Hepatocyte (in vitro differentiated cells): ENCODE results near the gene ZNF710. TPM values are rescaled to one million over a fixed set of nuclear protein-coding genes. Genes with fewer than 3 reads are reported as not detected.

Source experiments
- DNase-seq: peaks from one replicate; pipeline ENCODE4 v3.0.0-alpha.2; 2016; ENCODE audit warnings: low spot score
- H2AFZ ChIP-seq: fragments of 200-600 bp; sonication (generic); 2 replicates; pipeline ENCODE4 v1.6.0; 2016; ENCODE audit warnings: antibody characterized with exemption, mild to moderate bottlenecking
- H3K27ac ChIP-seq: fragments of 200-600 bp; sonication (generic); 2 replicates; pipeline ENCODE4 v1.5.1; 2016; ENCODE audit warnings: mild to moderate bottlenecking
- H3K27me3 ChIP-seq: fragments of 200-600 bp; sonication (generic); 2 replicates; pipeline ENCODE4 v1.6.1; 2016
- H3K36me3 ChIP-seq: fragments of 200-600 bp; sonication (generic); replicated peaks from 2 replicates; pipeline ENCODE4 v1.5.1; 2016; ENCODE audit warnings: low read depth; ENCODE audit not compliant: insufficient read depth
- H3K4me1 ChIP-seq: fragments of 200-600 bp; sonication (generic); 2 replicates; pipeline ENCODE4 v1.5.1; 2016; ENCODE audit warnings: mild to moderate bottlenecking, moderate library complexity; ENCODE audit not compliant: insufficient read depth
- H3K4me2 ChIP-seq: fragments of 200-600 bp; sonication (generic); 2 replicates; pipeline ENCODE4 v1.6.0; 2016
- H3K4me3 ChIP-seq: fragments of 200-600 bp; sonication (generic); 2 replicates; pipeline ENCODE4 v1.5.1; 2016; ENCODE audit warnings: mild to moderate bottlenecking
- H3K79me2 ChIP-seq: fragments of 200-600 bp; sonication (generic); 2 replicates; pipeline ENCODE4 v1.6.0; 2017; ENCODE audit warnings: mild to moderate bottlenecking
- H3K9me2 ChIP-seq: fragments of 200-600 bp; sonication (generic); replicated peaks from 2 replicates; pipeline ENCODE4 v1.6.0; 2017; ENCODE audit warnings: mild to moderate bottlenecking; ENCODE audit not compliant: insufficient read depth
- H3K9me3 ChIP-seq: fragments of 200-600 bp; sonication (generic); 2 replicates; pipeline ENCODE4 v1.5.1; 2016; ENCODE audit warnings: low read depth, mild to moderate bottlenecking
- H4K20me1 ChIP-seq: fragments of 200-600 bp; sonication (generic); 2 replicates; pipeline ENCODE4 v1.6.0; 2016; ENCODE audit warnings: mild to moderate bottlenecking; ENCODE audit not compliant: insufficient read depth, poor library complexity, severe bottlenecking
- CTCF ChIP-seq: fragments of 200-600 bp; sonication (generic); IDR thresholded peaks from 2 replicates; pipeline ENCODE4 v1.5.1; 2016; ENCODE audit warnings: antibody characterized with exemption, mild to moderate bottlenecking; ENCODE audit not compliant: poor library complexity
- EZH2 ChIP-seq: fragments of 200-600 bp; sonication (generic); IDR thresholded peaks from 2 replicates; pipeline ENCODE4 v1.6.1; 2016; ENCODE audit warnings: antibody characterized with exemption, mild to moderate bottlenecking, borderline replicate concordance
- EZH2phosphoT487 ChIP-seq: fragments of 200-600 bp; sonication (generic); IDR thresholded peaks from one replicate; pipeline ENCODE4 v1.6.1; 2018; ENCODE audit warnings: antibody characterized with exemption, mild to moderate bottlenecking, low read depth, moderate library complexity; ENCODE audit not compliant: unreplicated experiment, severe bottlenecking
- WGBS: methylation state at CpG from one replicate; pipeline ENCODE4 v1.1.6; 2016; ENCODE audit warnings: low lambda C conversion rate; ENCODE audit errors: missing lambda C conversion rate; 5-methylcytosine and 5-hydroxymethylcytosine counted together
- polyA plus RNA-seq: library from polyadenylated mRNA; unstranded; fragments of >200 nt; fragmentation: Nextera tagmentation; extraction: Ambion mirVana; gene quantifications from 2 replicates; pipeline ENCODE4 v1.2.1, GENCODE V29; 2016
- total RNA-seq: library from RNA; depleted of rRNA; stranded (reverse); fragments of >200 nt; gene quantifications from 2 replicates; pipeline ENCODE4 v1.2.3, GENCODE V29; 2014

The ZNF710 gene
- total and polyA plus RNA-seq, 2 experiments from 2014 or later = 14.5 to 17.2 TPM

GRCh38 chr15:89985111-89985510 lies 16.0 kb upstream of the ZNF710 start:
- no peaks in the 10 kb centered on the region for H3K27me3 ChIP-seq
- DNase-seq = no peak
- TF ChIP-seq EZH2 (no peak), CTCF (no peak), EZH2phosphoT487 (no peak)
- no peaks in the 10 kb centered on the region for H3K9me2 ChIP-seq
- no peak overlapping the region for H3K4me3 ChIP-seq
- H3K9me3 ChIP-seq = no peaks in the 10 kb centered on the region
- no peak overlapping the region for H2AFZ ChIP-seq
- no peaks in the 10 kb centered on the region for H3K4me1 ChIP-seq
- no peak overlapping the region for H3K4me2 ChIP-seq
- 89% methylated on average over 3 of the region's 3 CpGs for WGBS
- H3K36me3 ChIP-seq = no peaks in the 10 kb centered on the region
- no peaks in the 10 kb centered on the region for H4K20me1 ChIP-seq
- H3K79me2 ChIP-seq = no peaks in the 10 kb centered on the region
- no peak overlapping the region for H3K27ac ChIP-seq

- 82% methylated on average over 4 of the region's 4 CpGs for WGBS
- Histone ChIP-seq H3K27me3 (no peaks in the 10 kb centered on the region), H2AFZ (no peak overlapping the region), H3K4me2 (no peak overlapping the region), H3K9me2 (no peaks in the 10 kb centered on the region), H3K4me3 (no peak overlapping the region), H3K79me2 (no peaks in the 10 kb centered on the region), H3K27ac (no peak overlapping the region), H3K9me3 (no peaks in the 10 kb centered on the region), H3K36me3 (no peaks in the 10 kb centered on the region), H3K4me1 (no peaks in the 10 kb centered on the region), H4K20me1 (no peaks in the 10 kb centered on the region)
- no peak for TF ChIP-seq EZH2phosphoT487
- TF ChIP-seq EZH2 = no peak
- TF ChIP-seq CTCF = no peak
- DNase-seq = no peak
Observed at GRCh38 chr15:89991312-89991711, 9.8 kb upstream of the ZNF710 start.

GRCh38 chr15:89993349-89993748 lies 7.8 kb upstream of the ZNF710 start:
- H3K27ac ChIP-seq = no peak overlapping the region
- TF ChIP-seq EZH2phosphoT487 (no peak), EZH2 (no peak), CTCF (no peak)
- H3K4me1 ChIP-seq = peaks cover 7% of the 10 kb centered on the region
- no peak overlapping the region for H3K4me2 ChIP-seq
- H2AFZ ChIP-seq = no peak overlapping the region
- WGBS = 74% methylated on average over 1 of the region's 1 CpG
- no peaks in the 10 kb centered on the region for H3K27me3 ChIP-seq
- H3K4me3 ChIP-seq = no peak overlapping the region
- H4K20me1 ChIP-seq = no peaks in the 10 kb centered on the region
- H3K36me3 ChIP-seq = no peaks in the 10 kb centered on the region
- no peaks in the 10 kb centered on the region for H3K9me3 ChIP-seq
- no peaks in the 10 kb centered on the region for H3K79me2 ChIP-seq
- H3K9me2 ChIP-seq = no peaks in the 10 kb centered on the region
- no peak for DNase-seq

- Histone ChIP-seq H3K4me2 (no peak overlapping the region), H3K36me3 (no peaks in the 10 kb centered on the region), H3K4me1 (peaks cover 23% of the 10 kb centered on the region), H4K20me1 (no peaks in the 10 kb centered on the region), H2AFZ (no peak overlapping the region), H3K9me2 (no peaks in the 10 kb centered on the region), H3K79me2 (peaks cover 2% of the 10 kb centered on the region), H3K27ac (peak overlapping the region; percentile 96), H3K4me3 (no peak overlapping the region), H3K27me3 (no peaks in the 10 kb centered on the region), H3K9me3 (no peaks in the 10 kb centered on the region)
- TF ChIP-seq EZH2 = no peak
- no peak for TF ChIP-seq CTCF
- TF ChIP-seq EZH2phosphoT487 = no peak
- DNase-seq = no peak
- WGBS = 89% methylated on average over 4 of the region's 4 CpGs
Observed at GRCh38 chr15:89997079-89997478, 4.0 kb upstream of the ZNF710 start.
